COLO668 (cell line): ENCODE measurements around the gene LAMTOR3.

Experiments
- DNase-seq: peaks from one replicate; lab custom pipeline; 2025; ENCODE audit not compliant: unreplicated experiment; lab: John Stamatoyannopoulos, UW

LAMTOR3 gene

GRCh38 chr4:99894161-99894997, at the start of gene LAMTOR3:
Gene LAMTOR3 (minus strand): TSS chr4:99894427. CDS start chr4:99893963, 464 bp downstream.
- peak; percentile 92 for DNase-seq

DNA sequence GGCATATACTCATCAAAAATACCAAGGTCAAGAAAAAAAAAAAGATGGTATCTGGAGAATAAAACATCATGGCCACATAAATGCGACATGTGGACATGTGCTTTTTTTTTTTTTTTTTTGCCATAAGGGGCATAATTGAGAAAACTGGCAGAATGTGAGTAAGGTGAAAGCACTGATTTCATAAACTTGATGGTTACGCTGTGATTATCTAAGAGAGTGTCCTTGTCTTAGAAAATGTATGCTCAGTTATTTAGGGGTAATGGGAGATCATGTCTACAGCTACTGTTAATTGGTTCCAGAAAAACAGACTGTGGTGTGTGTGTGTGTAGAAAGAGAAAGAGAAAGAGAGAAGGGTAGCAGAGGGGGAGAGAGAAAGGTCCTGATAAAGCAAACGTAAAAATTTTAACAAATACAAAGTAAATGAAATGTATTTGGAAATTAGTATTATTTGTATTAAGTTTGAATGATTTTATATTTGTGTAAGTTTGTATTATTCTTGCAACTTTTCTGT, 44.1 kb upstream of the LAMTOR3 start:
- no peak for DNase-seq

DNA sequence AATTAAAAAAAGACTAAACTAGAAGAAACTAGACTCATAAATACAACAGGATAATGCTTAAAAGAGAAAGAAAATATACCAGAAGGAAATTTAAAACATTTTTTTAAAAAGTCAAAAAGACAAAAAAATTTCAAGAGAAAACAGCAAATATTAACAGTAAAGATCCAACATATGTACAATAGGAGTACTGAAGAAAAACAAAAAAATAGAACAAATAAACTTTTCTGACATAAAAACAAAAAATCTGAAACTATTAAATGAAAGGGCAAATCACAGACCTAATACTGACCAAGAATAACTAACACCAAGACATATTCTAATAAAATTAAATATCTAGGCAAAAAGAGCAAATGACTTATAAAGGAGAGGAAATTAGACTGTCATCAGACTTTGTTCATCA, 40.7 kb upstream of the LAMTOR3 start:
- no peak for DNase-seq

GRCh38 chr4:99927566-99927965, 33.3 kb upstream of the LAMTOR3 start:
- no peak for DNase-seq

GRCh38 chr4:99921174-99921573, 26.9 kb upstream of the LAMTOR3 start:
- DNase-seq: no peak

- no peak for DNase-seq
Observed at GRCh38 chr4:99918656-99919055, 24.4 kb upstream of the LAMTOR3 start.

- no peak for DNase-seq
Observed at GRCh38 chr4:99917575-99917974, 23.3 kb upstream of the LAMTOR3 start.

- DNase-seq: no peak
Observed at GRCh38 chr4:99915449-99915848, 21.2 kb upstream of the LAMTOR3 start.

GRCh38 chr4:99894998-99895397, 771 bp upstream of the LAMTOR3 start:
- no peak for DNase-seq

DNA sequence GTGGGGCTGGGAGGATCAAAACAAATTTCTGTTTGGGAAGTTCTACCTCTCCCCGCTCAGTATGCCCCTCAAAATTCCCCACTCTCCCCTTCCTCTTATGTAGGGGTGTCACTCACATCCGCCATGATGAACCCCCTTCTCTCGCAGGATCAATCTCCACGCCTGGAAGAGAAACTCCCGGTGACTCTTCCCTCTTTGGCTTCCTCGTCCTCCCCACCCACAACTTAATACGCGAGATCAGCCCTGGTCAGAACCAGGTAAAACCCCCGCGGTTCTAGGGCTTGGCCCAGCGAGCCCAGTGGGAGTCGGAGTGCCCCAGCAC, 427 bp downstream of the LAMTOR3 start:
- no peak for DNase-seq

DNA sequence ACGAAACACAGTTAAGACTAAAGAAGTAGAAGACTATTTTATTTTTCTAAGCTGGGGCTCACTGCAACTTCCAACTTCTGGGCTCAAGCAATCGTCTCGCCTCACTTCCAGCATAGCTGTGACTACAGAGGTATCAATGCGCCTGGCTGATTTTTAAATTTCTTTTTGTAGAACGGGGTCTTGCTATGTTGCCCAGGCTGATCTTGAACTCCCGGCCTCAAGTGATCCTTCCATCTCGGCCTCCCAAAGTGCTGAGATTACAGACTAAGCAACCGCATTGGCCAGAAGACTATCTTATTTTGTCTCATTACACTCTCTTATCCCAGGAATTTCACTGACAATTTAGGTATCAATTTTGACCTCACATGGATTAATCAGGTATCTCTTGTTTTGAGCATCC, 1.2 kb downstream of the LAMTOR3 start:
- DNase-seq: no peak

DNA sequence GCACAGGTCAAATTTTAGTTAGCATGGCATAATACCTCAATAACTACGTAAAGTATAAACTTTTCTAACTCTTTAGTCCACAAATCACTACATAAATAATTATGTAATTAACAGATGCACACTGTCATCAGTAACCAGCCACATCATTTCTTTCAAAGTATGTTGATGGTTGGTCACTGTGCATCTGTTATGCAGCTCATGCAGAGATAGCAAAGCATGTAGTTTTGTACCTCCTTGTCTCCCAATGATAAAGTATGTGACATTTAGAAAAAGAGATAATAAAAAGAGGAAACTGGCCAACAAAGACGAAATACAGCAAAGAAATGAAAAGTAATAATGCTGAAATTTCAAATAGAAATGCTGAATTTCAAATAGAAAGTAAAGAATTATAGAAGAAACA, 2.9 kb downstream of the LAMTOR3 start:
- DNase-seq: no peak

GRCh38 chr4:99887837-99888236, 6.4 kb downstream of the LAMTOR3 start:
- no peak for DNase-seq

GRCh38 chr4:99886146-99886545, 8.1 kb downstream of the LAMTOR3 start:
- no peak for DNase-seq

DNA sequence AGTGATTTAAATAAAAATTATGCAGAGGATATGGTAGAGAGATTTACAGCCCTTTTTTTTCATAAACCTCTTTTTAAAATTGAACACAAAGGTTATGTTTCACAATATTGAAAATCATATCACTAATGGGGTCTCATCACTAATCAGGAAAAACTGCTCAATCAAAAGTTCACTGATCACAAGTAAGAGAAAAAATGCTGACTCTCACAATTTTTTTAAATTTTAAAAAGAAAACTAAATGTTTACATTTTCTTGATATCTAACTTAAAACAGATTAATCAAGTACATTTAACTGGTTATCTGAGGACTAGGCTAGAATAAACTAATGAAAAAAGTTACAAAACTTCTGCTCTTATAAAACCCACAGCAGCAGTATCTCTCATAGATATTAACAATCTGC, 8.5 kb downstream of the LAMTOR3 start:
- no peak for DNase-seq

DNA sequence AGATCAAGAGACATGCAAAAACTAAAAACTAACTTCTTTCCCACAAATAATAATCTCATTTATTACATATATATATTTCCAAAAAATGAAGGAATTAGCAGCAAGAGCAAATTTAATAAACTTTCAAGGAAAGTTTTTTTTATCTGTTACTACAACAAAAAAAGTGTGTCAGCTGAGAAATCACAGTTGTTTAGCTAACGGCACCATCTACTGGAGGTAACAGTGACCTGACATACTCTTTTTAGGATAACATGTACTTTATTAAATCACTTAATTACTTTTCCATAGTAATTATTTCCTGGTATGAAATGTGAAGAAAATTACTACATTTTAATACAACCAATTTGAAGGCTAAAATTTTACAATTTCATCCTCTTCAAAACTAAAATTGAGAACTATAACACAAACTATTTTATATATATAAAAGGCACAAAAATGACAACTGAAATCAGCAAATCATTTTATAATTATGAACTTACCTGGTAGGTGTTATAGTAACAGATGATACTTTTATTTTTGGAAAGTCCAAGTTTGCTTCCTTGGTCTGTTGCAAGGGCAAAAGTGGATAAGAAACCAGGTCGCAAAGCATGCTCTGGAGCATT, 9.1 kb downstream of the LAMTOR3 start:
- peak; percentile 21 for DNase-seq

- no peak for DNase-seq
Observed at GRCh38 chr4:99879458-99879857, 14.8 kb downstream of the LAMTOR3 start.

- no peak for DNase-seq
Observed at GRCh38 chr4:99878604-99879003, 15.6 kb downstream of the LAMTOR3 start.

- DNase-seq: no peak
Observed at GRCh38 chr4:99876946-99877345, 17.3 kb downstream of the LAMTOR3 start.

DNA sequence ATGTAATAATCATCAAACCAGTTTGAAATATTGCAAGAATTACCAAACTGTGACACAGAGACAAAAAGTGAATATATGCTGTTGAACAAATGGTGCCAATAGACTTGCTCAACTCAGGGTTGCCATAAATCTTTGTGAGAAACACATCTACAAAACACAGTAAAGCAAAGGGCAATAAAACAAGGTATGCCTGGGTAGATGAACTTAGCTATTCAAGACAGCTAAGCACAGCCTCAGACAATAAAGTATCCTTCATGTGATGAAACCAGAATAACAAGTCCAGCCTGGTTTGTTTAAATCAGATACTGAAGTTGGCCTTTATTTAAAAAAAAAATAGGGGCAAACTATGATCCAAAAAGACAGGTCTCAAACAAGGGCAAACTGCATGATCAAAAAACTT, 19.2 kb downstream of the LAMTOR3 start:
- no peak for DNase-seq

- no peak for DNase-seq
Observed at GRCh38 chr4:99872570-99872969, 21.7 kb downstream of the LAMTOR3 start.

DNA sequence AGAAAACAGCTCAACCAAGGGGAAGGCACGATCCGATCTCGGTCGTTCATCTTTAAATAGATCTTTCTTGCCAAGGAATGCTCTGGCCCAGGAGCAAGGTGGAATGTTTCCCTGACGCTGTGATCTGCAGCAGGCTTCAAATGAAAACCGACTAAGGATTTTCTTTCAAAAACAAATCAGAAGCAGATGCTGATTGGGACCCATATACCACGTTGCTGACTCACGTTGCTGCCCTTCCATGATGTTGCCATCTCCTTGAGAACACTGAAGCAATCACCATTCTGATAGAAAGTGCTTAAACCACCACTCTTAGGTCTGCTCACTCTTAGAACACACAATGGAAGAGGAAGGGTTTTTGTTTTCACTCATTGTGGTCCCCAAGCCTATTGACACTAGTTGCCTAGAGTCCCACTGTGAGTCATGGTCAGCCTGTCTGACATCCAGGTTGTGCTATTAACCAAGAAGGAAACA, 26.1 kb downstream of the LAMTOR3 start:
- peak; percentile 13 for DNase-seq
